Mucosa of rectum (tissue), 2 donors: ENCODE results near the gene KLHL22.

Source experiments
- H3K27ac ChIP-seq, 2 donors: one replicate each; pipeline ENCODE4 v1.7.0; 2013; ENCODE audit warnings: inconsistent platforms in 2 of 2, low read depth in 2 of 2, low read length in 2 of 2
- H3K27me3 ChIP-seq, 2 donors: one replicate each; pipeline ENCODE4 v1.7.0; 2013; ENCODE audit warnings: low read length in 2 of 2; ENCODE audit not compliant: control insufficient read depth in 2 of 2, insufficient read depth in 2 of 2
- H3K36me3 ChIP-seq, 2 donors: one replicate each; pipeline ENCODE4 v1.7.0; 2013; ENCODE audit warnings: low read length in 2 of 2; ENCODE audit not compliant: control insufficient read depth in 2 of 2, insufficient read depth in 2 of 2
- H3K4me1 ChIP-seq, 2 donors: one replicate each; pipeline ENCODE4 v1.7.0; 2013; ENCODE audit warnings: low read length in 2 of 2, mild to moderate bottlenecking in 1 of 2; ENCODE audit not compliant: control insufficient read depth in 2 of 2, insufficient read depth in 2 of 2
- H3K4me3 ChIP-seq, 2 donors: one replicate each; pipeline ENCODE4 v1.7.0; 2013; ENCODE audit warnings: low read length in 2 of 2
- H3K9ac ChIP-seq, 2 donors: one replicate each; pipeline ENCODE4 v1.7.0; 2013; ENCODE audit warnings: low read length in 2 of 2, low read depth in 1 of 2, mild to moderate bottlenecking in 1 of 2
- H3K9me3 ChIP-seq, 2 donors: one replicate each; pipeline ENCODE4 v1.7.0; 2013; ENCODE audit warnings: low read length in 2 of 2; ENCODE audit not compliant: control insufficient read depth in 2 of 2
- donor health status: healthy.
- donor health status: Normal muscosa, but diverticular disease.

Gene KLHL22

GRCh38 chr22:20427104-20427944 lies 68.3 kb downstream of the KLHL22 start:
- Histone ChIP-seq H3K4me3 (no peak overlapping the region), H3K9ac (no peak overlapping the region), H3K4me1 (peaks cover 20 to 25% of the 10 kb centered on the region in 2 donors), H3K27me3 (peaks cover 36 to 50% of the 10 kb centered on the region in 2 donors), H3K27ac (no peak overlapping the region), H3K9me3 (no peaks in the 10 kb centered on the region), H3K36me3 (no peaks in the 10 kb centered on the region)

GRCh38 chr22:20426259-20426615 lies 69.4 kb downstream of the KLHL22 start:
- H3K4me3 ChIP-seq = no peak overlapping the region
- H3K4me1 ChIP-seq = peaks cover 19 to 24% of the 10 kb centered on the region in 2 donors
- no peaks in the 10 kb centered on the region for H3K36me3 ChIP-seq
- no peaks in the 10 kb centered on the region for H3K9me3 ChIP-seq
- peaks cover 30 to 44% of the 10 kb centered on the region in 2 donors for H3K27me3 ChIP-seq
- H3K9ac ChIP-seq = no peak overlapping the region
- no peak overlapping the region for H3K27ac ChIP-seq

GRCh38 chr22:20425566-20426258 lies 69.9 kb downstream of the KLHL22 start:
- H3K9me3 ChIP-seq = no peaks in the 10 kb centered on the region
- H3K4me3 ChIP-seq = no peak overlapping the region
- H3K27ac ChIP-seq = no peak overlapping the region
- H3K36me3 ChIP-seq = no peaks in the 10 kb centered on the region
- H3K9ac ChIP-seq = no peak overlapping the region
- peaks cover 29 to 46% of the 10 kb centered on the region in 2 donors for H3K27me3 ChIP-seq
- peaks cover 14 to 19% of the 10 kb centered on the region in 2 donors for H3K4me1 ChIP-seq

- H3K27ac ChIP-seq = no peak overlapping the region
- H3K4me3 ChIP-seq = no peak overlapping the region
- H3K36me3 ChIP-seq = no peaks in the 10 kb centered on the region
- H3K27me3 ChIP-seq = peaks cover 22 to 39% of the 10 kb centered on the region in 2 donors
- no peaks in the 10 kb centered on the region for H3K9me3 ChIP-seq
- H3K4me1 ChIP-seq = peaks cover 7 to 12% of the 10 kb centered on the region in 2 donors
- no peak overlapping the region for H3K9ac ChIP-seq
Measured at GRCh38 chr22:20424932-20425565, 70.5 kb downstream of the KLHL22 start.

- Histone ChIP-seq H3K27ac (no peak overlapping the region), H3K9ac (no peak overlapping the region), H3K4me3 (no peak overlapping the region), H3K36me3 (no peaks in the 10 kb centered on the region), H3K4me1 (peaks cover 5 to 8% of the 10 kb centered on the region in 2 donors), H3K27me3 (peaks cover 19 to 34% of the 10 kb centered on the region in 2 donors), H3K9me3 (no peaks in the 10 kb centered on the region)
Measured at GRCh38 chr22:20424568-20424931, 71.0 kb downstream of the KLHL22 start.

GRCh38 chr22:20423906-20424551 lies 71.6 kb downstream of the KLHL22 start:
- Histone ChIP-seq H3K27ac (no peak overlapping the region), H3K27me3 (peaks cover 19 to 32% of the 10 kb centered on the region in 2 donors), H3K36me3 (no peaks in the 10 kb centered on the region), H3K4me1 (peaks cover 4% of the 10 kb centered on the region in 2 donors), H3K9me3 (no peaks in the 10 kb centered on the region), H3K4me3 (no peak overlapping the region), H3K9ac (no peak overlapping the region)

- Histone ChIP-seq H3K4me1 (peaks cover 3% of the 10 kb centered on the region in 2 donors), H3K4me3 (no peak overlapping the region), H3K27ac (no peak overlapping the region), H3K27me3 (peaks cover 14 to 26% of the 10 kb centered on the region in 2 donors), H3K9me3 (no peaks in the 10 kb centered on the region), H3K9ac (no peak overlapping the region), H3K36me3 (no peaks in the 10 kb centered on the region)
Measured at GRCh38 chr22:20423008-20423905, 72.3 kb downstream of the KLHL22 start.

- no peaks in the 10 kb centered on the region for H3K9me3 ChIP-seq
- peaks cover 12 to 21% of the 10 kb centered on the region in 2 donors for H3K27me3 ChIP-seq
- H3K9ac ChIP-seq = no peak overlapping the region
- H3K4me3 ChIP-seq = no peak overlapping the region
- peaks cover 4% of the 10 kb centered on the region in 2 donors for H3K4me1 ChIP-seq
- H3K36me3 ChIP-seq = no peaks in the 10 kb centered on the region
- H3K27ac ChIP-seq = no peak overlapping the region
Measured at GRCh38 chr22:20422271-20423007, 73.2 kb downstream of the KLHL22 start.

- H3K9ac ChIP-seq = no peak overlapping the region
- no peaks in the 10 kb centered on the region for H3K36me3 ChIP-seq
- H3K4me1 ChIP-seq = peaks cover 4% of the 10 kb centered on the region in 2 donors
- H3K9me3 ChIP-seq = no peaks in the 10 kb centered on the region
- H3K4me3 ChIP-seq = no peak overlapping the region
- peaks cover 4 to 14% of the 10 kb centered on the region in 2 donors for H3K27me3 ChIP-seq
- no peak overlapping the region for H3K27ac ChIP-seq
Measured at GRCh38 chr22:20421507-20421874, 74.1 kb downstream of the KLHL22 start.
